ENCODE measurements around the gene HFM1.
"Not testable (repeated sequence)": the region's sequence is repeated elsewhere in the genome, so short reads cannot be mapped to it uniquely, and the experiment has no call there.

Gene HFM1

GRCh38 chr1:91345395-91346005 lies 59.1 kb downstream of the HFM1 start:
- no peak for DNase-seq

- no peak for DNase-seq
These were observed 66.1 kb downstream of the HFM1 start for GRCh38 chr1:91338501-91338900.

GRCh38 chr1:91335603-91336002 lies 69.0 kb downstream of the HFM1 start:
- DNase-seq: no peak

- DNase-seq: no peak
These were observed 69.8 kb downstream of the HFM1 start for GRCh38 chr1:91334856-91335255.

- no peak for DNase-seq
These were observed 79.2 kb downstream of the HFM1 start for GRCh38 chr1:91325456-91325855.

- DNase-seq: no peak
These were observed 90.0 kb downstream of the HFM1 start for GRCh38 chr1:91314643-91315042.

GRCh38 chr1:91311672-91312071 lies 93.0 kb downstream of the HFM1 start:
- DNase-seq: no peak

GRCh38 chr1:91308544-91308943 lies 96.1 kb downstream of the HFM1 start:
- no peak for DNase-seq

GRCh38 chr1:91307784-91308409 lies 96.7 kb downstream of the HFM1 start:
- DNase-seq: no peak

GRCh38 chr1:91303165-91303564 lies 101.5 kb downstream of the HFM1 start:
- DNase-seq: no peak

GRCh38 chr1:91288843-91289553 lies 115.6 kb downstream of the HFM1 start:
- DNase-seq: not testable (repeated sequence)

GRCh38 chr1:91286962-91287317 lies 117.7 kb downstream of the HFM1 start:
- DNase-seq: not testable (repeated sequence)

GRCh38 chr1:91286259-91286961 lies 118.2 kb downstream of the HFM1 start:
- DNase-seq: not testable (repeated sequence)

GRCh38 chr1:91283421-91283726 lies 121.3 kb downstream of the HFM1 start:
- DNase-seq: no peak

- DNase-seq: peak; percentile 42
These were observed 121.8 kb downstream of the HFM1 start for GRCh38 chr1:91282695-91283420.

- no peak for DNase-seq
These were observed 122.9 kb downstream of the HFM1 start for GRCh38 chr1:91281782-91282181.

- DNase-seq: no peak
These were observed 125.9 kb downstream of the HFM1 start for GRCh38 chr1:91278754-91279153.

- no peak for DNase-seq
These were observed 130.8 kb downstream of the HFM1 start for GRCh38 chr1:91273875-91274274.

GRCh38 chr1:91261655-91262054 lies 143.0 kb downstream of the HFM1 start:
- no peak for DNase-seq

GRCh38 chr1:91245435-91245834 lies 159.2 kb downstream of the HFM1 start:
- DNase-seq: no peak

GRCh38 chr1:91244737-91245136 lies 159.9 kb downstream of the HFM1 start:
- no peak for DNase-seq

- DNase-seq: no peak
These were observed 161.5 kb downstream of the HFM1 start for GRCh38 chr1:91243171-91243570.

GRCh38 chr1:91234181-91234580 lies 170.5 kb downstream of the HFM1 start:
- DNase-seq: no peak
